Measurements from ENCODE around the gene AOPEP.

GRCh38 chr9:95102572-95102971, 376.1 kb downstream of the AOPEP start:
- TF ChIP-seq CTCF (IDR thresholded peaks at IDR 0.05) (no peak), EP300 (IDR thresholded peaks at IDR 0.05) (no peak), POLR2A (IDR thresholded peaks at IDR 0.05) (no peak)

Data from sigmoid colon (tissue), 4 donors.